Fibroblast of lung (primary cell): ENCODE data around the gene KCNG1. TPM values are rescaled to one million over a fixed set of nuclear protein-coding genes. Genes with fewer than 3 reads are reported as not detected.

Experiments used
- DNase-seq, 2 donors: peaks; one replicate each; pipeline versions ENCODE4 v3.0.0 to v3.0.0-alpha.2; 2010; ENCODE audit warnings: low read depth in 2 of 2
- H2AFZ ChIP-seq: 2 replicates; pipeline ENCODE4 v1.5.1; 2012; ENCODE audit warnings: low read length, control low read depth, inconsistent platforms
- H3K27ac ChIP-seq: 2 replicates; pipeline ENCODE4 v1.5.1; 2011; ENCODE audit warnings: low read length, control low read depth; ENCODE audit not compliant: insufficient read depth
- H3K27me3 ChIP-seq: 2 replicates; pipeline ENCODE4 v1.5.1; 2011; ENCODE audit warnings: mild to moderate bottlenecking, low read length; ENCODE audit not compliant: control insufficient read depth, insufficient read depth
- H3K36me3 ChIP-seq: 2 replicates; pipeline ENCODE4 v1.5.1; 2011; ENCODE audit warnings: low read length; ENCODE audit not compliant: control insufficient read depth, insufficient read depth
- H3K4me1 ChIP-seq: 2 replicates; pipeline ENCODE4 v1.5.1; 2011; ENCODE audit warnings: low read length; ENCODE audit not compliant: control insufficient read depth, insufficient read depth; ENCODE audit errors: extremely low read depth
- H3K4me2 ChIP-seq: 2 replicates; pipeline ENCODE4 v1.5.1; 2011; ENCODE audit warnings: low read length, control low read depth; ENCODE audit not compliant: insufficient read depth; ENCODE audit errors: extremely low read depth
- H3K4me3 ChIP-seq, 4 experiments: fragments of 200-600 bp in 1 of 4; sonication (generic) in 1 of 4; replicated peaks in 1 of 4; 2 replicates each; pipeline ENCODE4 v1.5.1; 2011 to 2016; ENCODE audit warnings: low read length in 4 of 4, low read depth in 3 of 4, mild to moderate bottlenecking in 3 of 4, control low read depth in 2 of 4, inconsistent platforms in 1 of 4, mixed read lengths in 1 of 4; ENCODE audit not compliant: insufficient read depth in 1 of 4; ENCODE audit errors: control extremely low read depth in 1 of 4
- H3K79me2 ChIP-seq: 2 replicates; pipeline ENCODE4 v1.5.1; 2012; ENCODE audit warnings: mild to moderate bottlenecking, low read length, inconsistent platforms; ENCODE audit not compliant: control insufficient read depth, insufficient read depth
- H3K9ac ChIP-seq: 2 replicates; pipeline ENCODE4 v1.5.1; 2011; ENCODE audit warnings: mild to moderate bottlenecking, low read length, control low read depth; ENCODE audit not compliant: insufficient read depth
- H3K9me3 ChIP-seq: 2 replicates; pipeline ENCODE4 v1.5.1; 2012; ENCODE audit warnings: low read depth, low read length; ENCODE audit not compliant: control insufficient read depth, insufficient read depth
- H4K20me1 ChIP-seq: 2 replicates; pipeline ENCODE4 v1.5.1; 2011; ENCODE audit warnings: low read length; ENCODE audit not compliant: control insufficient read depth, insufficient read depth; ENCODE audit errors: extremely low read depth
- EZH2 ChIP-seq: IDR thresholded peaks from 2 replicates; pipeline ENCODE4 v1.5.1; 2012; ENCODE audit warnings: low read length, control low read depth, mild to moderate bottlenecking; ENCODE audit errors: missing control alignments
- polyA plus RNA-seq, 2 donors: library from polyadenylated mRNA; depleted of rRNA in 1 of 2; stranded (reverse) in 1 of 2; unstranded in 1 of 2; fragments of >200 nt; gene quantifications; 2 replicates each; pipeline ENCODE4 v1.2.1, GENCODE V29; 2011 to 2012; ENCODE audit warnings: missing spikeins in 1 of 2
- total RNA-seq: library from RNA; depleted of rRNA; stranded (reverse); fragments of >200 nt; gene quantifications from 2 replicates; pipeline ENCODE4 v1.2.1, GENCODE V29; 2014
- TF ChIP-seq, protein P1 (sequence below), 2 donors: IDR thresholded peaks in 1 of 2; conservative IDR thresholded peaks in 1 of 2; 1 replicate in 1 of 2; 2 replicates in 1 of 2; pipeline ENCODE4 v1.5.1; 2011 to 2012; ENCODE audit warnings: low read length in 2 of 2, control low read depth in 1 of 2, inconsistent platforms in 1 of 2, low read depth in 1 of 2, mild to moderate bottlenecking in 1 of 2

Gene KCNG1
- total and polyA plus RNA-seq, 2 donors (not counting 1 experiment from before 2014, with no cell fraction given), result 1.8 to 9.9 TPM

DNA sequence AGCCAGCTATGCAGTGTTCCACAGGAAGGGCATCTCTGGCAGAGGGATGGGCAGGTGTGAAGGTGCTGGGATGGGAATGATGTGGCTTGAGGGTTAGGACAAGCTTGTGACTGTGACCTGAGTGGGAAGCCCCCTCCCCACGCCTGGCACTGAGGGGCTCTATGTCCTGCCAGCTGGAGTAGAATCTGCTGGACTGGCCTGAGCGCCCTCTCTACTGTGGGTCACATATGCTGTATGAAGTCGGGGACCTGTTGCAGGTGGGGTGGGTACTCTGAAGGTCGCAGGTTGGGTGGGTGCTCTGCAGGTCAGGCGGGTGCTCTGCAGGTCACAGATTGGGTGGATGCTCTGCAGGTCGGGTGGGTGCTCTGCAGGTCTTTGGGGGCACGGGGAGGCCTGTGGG lies 20.3 kb downstream of the KCNG1 start:
- Histone ChIP-seq H3K9me3 (no peaks in the 10 kb centered on the region), H3K79me2 (no peaks in the 10 kb centered on the region), H3K36me3 (no peaks in the 10 kb centered on the region), H3K27me3 (peaks cover 2% of the 10 kb centered on the region), H3K27ac (no peak overlapping the region), H3K9ac (no peak overlapping the region), H4K20me1 (no peaks in the 10 kb centered on the region), H3K4me1 (no peaks in the 10 kb centered on the region), H3K4me2 (no peak overlapping the region), H2AFZ (no peak overlapping the region), H3K4me3 (no peak overlapping the region)
- DNase-seq, result no peak
- TF ChIP-seq, protein P1, sequence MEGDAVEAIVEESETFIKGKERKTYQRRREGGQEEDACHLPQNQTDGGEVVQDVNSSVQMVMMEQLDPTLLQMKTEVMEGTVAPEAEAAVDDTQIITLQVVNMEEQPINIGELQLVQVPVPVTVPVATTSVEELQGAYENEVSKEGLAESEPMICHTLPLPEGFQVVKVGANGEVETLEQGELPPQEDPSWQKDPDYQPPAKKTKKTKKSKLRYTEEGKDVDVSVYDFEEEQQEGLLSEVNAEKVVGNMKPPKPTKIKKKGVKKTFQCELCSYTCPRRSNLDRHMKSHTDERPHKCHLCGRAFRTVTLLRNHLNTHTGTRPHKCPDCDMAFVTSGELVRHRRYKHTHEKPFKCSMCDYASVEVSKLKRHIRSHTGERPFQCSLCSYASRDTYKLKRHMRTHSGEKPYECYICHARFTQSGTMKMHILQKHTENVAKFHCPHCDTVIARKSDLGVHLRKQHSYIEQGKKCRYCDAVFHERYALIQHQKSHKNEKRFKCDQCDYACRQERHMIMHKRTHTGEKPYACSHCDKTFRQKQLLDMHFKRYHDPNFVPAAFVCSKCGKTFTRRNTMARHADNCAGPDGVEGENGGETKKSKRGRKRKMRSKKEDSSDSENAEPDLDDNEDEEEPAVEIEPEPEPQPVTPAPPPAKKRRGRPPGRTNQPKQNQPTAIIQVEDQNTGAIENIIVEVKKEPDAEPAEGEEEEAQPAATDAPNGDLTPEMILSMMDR (conservative IDR thresholded peaks at IDR 0.05 in 1 of 2, IDR thresholded peaks at IDR 0.05 in 1 of 2; ENCODE audit: low read depth in 1 of 2, low read length in 2 of 2), result no peak
- TF ChIP-seq EZH2, result no peak

DNA sequence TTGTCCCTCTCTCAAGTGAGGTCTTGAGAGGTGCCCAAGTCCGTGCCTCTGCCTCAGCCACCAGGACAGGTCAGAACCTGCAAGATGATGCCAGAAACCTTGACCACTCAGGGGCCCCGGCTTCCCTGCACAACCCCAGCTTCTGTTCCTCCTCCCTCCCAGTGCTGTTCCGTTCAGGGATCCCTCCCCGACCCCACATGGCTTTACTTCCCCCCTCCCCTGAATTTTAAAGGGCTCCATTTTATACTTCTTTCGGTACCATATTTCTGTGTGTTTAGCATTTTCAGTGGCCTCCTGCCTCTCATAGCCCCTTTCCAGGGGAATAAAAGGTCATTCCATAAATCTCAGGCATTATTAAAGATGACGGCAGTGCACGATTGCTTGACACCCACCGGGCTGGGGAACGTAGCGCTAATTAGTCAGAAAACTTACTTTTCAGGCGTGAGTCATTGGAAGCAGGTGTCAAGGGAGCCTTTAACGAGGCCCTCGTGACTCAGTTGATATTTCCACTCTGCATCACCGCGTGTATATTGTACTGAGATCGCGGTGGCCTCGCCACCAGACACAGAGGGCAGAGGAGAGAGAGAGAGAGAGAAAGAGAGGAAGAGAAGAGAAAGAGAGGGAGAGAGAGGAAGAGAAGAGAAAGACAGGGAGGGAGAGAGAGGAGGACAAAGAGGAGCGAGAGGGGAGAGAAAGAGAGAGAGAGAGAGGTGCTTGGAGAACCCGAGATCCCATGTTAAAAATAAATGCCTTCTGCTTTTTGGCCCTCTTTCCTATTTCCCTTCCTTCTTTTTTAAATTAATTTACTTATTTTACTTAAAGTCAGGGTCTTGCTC lies 21.3 kb downstream of the KCNG1 start:
- H3K9me3 ChIP-seq, result no peaks in the 10 kb centered on the region
- H3K36me3 ChIP-seq, result no peaks in the 10 kb centered on the region
- peaks cover 2% of the 10 kb centered on the region for H3K27me3 ChIP-seq
- DNase-seq, result no peak
- H4K20me1 ChIP-seq, result no peaks in the 10 kb centered on the region
- TF ChIP-seq EZH2, result no peak
- TF ChIP-seq, protein P1 (conservative IDR thresholded peaks at IDR 0.05 in 1 of 2, IDR thresholded peaks at IDR 0.05 in 1 of 2; ENCODE audit: low read depth in 1 of 2, low read length in 2 of 2), result no peak
- no peak overlapping the region for H3K27ac ChIP-seq
- no peak overlapping the region for H2AFZ ChIP-seq
- H3K79me2 ChIP-seq, result no peaks in the 10 kb centered on the region
- no peak overlapping the region for H3K4me2 ChIP-seq
- H3K4me3 ChIP-seq, result no peak overlapping the region
- no peaks in the 10 kb centered on the region for H3K4me1 ChIP-seq
- H3K9ac ChIP-seq, result no peak overlapping the region

DNA sequence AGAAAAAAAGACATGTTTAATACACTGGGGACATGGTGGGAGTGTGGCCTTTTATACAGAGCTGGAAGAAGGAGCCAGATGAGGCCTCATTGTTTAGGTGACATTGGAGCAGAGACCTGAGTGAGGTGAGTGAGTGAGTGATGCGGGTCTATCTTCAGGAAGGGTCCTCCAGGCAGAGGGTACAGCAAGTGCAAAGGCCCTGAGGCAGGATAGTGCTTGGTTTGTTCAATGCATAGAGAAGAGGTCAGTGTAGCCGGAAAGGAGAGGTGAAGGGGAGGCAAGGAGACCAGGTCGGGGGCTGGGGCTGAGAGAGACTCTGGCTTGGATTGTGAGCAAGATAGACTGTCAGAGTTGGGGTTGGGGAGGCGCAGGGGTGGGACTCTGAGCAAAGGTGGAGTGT lies 23.6 kb downstream of the KCNG1 start:
- H3K79me2 ChIP-seq, result no peaks in the 10 kb centered on the region
- H3K9ac ChIP-seq, result no peak overlapping the region
- H4K20me1 ChIP-seq, result no peaks in the 10 kb centered on the region
- TF ChIP-seq EZH2, result no peak
- TF ChIP-seq, protein P1 (conservative IDR thresholded peaks at IDR 0.05 in 1 of 2, IDR thresholded peaks at IDR 0.05 in 1 of 2; ENCODE audit: low read depth in 1 of 2, low read length in 2 of 2), result no peak
- DNase-seq, result no peak
- no peaks in the 10 kb centered on the region for H3K9me3 ChIP-seq
- peaks cover 2% of the 10 kb centered on the region for H3K27me3 ChIP-seq
- no peak overlapping the region for H3K27ac ChIP-seq
- no peaks in the 10 kb centered on the region for H3K36me3 ChIP-seq
- H2AFZ ChIP-seq, result no peak overlapping the region
- no peak overlapping the region for H3K4me3 ChIP-seq
- H3K4me2 ChIP-seq, result no peak overlapping the region
- H3K4me1 ChIP-seq, result no peaks in the 10 kb centered on the region
